ENCODE data around the gene IL12A. TPM values are rescaled to one million over a fixed set of nuclear protein-coding genes. Genes with fewer than 3 reads are reported as not detected.

Gene IL12A
- polyA plus RNA-seq, 1 donor (not counting 4 experiments of a cell fraction or from before 2014, with no cell fraction given) = 0.54 TPM

DNA sequence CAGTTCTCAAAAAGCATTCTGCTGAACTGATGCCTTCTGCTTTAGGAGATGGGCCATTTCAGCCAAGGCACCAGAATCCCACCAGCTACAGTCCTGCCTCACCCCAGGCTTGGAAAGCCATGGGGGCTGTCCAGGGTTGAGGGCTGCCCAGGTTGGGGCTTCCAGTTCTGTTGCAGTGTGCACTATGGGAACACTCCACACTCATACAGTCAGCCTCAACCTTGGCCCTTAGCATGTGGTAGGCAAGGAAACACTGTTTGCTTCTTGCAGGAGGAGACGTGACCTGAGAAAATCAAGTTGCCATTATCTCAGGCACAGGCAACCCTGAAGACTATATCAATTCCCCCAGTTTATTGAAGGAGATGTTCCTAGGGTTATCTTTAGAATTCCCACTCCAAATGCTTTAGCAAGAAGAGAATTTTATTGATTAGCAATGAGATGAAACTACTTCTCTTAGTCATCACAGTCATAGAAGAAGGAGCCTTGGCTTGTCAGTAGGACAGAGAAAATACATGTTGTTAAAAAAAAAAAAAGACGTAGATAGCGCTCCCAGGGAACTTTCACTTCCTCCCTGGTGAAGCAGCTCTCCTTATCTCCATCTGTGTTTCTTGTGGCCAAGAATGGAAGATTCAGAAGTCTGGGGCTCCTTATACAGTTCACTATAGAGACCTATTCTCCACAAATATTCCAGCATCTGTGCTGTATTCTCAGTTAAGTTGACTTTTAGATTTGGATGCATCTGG, 38.3 kb upstream of the IL12A start:
- no peaks in the 10 kb centered on the region for H3K9me3 ChIP-seq (ENCODE audit: control insufficient read depth, low read depth, low read length)
- no peaks in the 10 kb centered on the region for H4K20me1 ChIP-seq (ENCODE audit: control insufficient read depth, extremely low read depth, insufficient read depth, low read length)
- DNase-seq (ENCODE audit: low read depth, low spot score) (no peak), FAIRE-seq (no peak)
- H3K27ac ChIP-seq (ENCODE audit: control insufficient read depth, insufficient read depth, low read length) = no peak overlapping the region
- H3K36me3 ChIP-seq (ENCODE audit: control insufficient read depth in 2 of 2, extremely low read depth in 1 of 2, insufficient read depth in 2 of 2, low read length in 2 of 2) = no peaks in the 10 kb centered on the region
- TF ChIP-seq CTCF (optimal IDR thresholded peaks at IDR 0.05 in 1 of 3, IDR thresholded peaks at IDR 0.05 in 1 of 3, conservative IDR thresholded peaks at IDR 0.05 in 1 of 3; ENCODE audit: extremely low read depth in 1 of 3, insufficient read depth in 2 of 3, low read length in 3 of 3) = no peak
- TF ChIP-seq EZH2 (IDR thresholded peaks at IDR 0.05; ENCODE audit: low read length) = no peak
- peaks cover 5% of the 10 kb centered on the region for H3K27me3 ChIP-seq (ENCODE audit: control insufficient read depth, extremely low read depth, insufficient read depth, low read length)
- no peaks in the 10 kb centered on the region for H3K79me2 ChIP-seq (ENCODE audit: control insufficient read depth, insufficient read depth, low read length)
- dilution Hi-C loops (cut with MboI; ENCODE audit: extremely low pct_ligation_motif_present, low sequenced_read_pairs) = no loop called here
- peak overlapping the region; percentile 19 for H3K4me2 ChIP-seq (ENCODE audit: control insufficient read depth, extremely low read depth, insufficient read depth, low read depth, low read length)
- no peaks in the 10 kb centered on the region for H3K9me1 ChIP-seq (ENCODE audit: control insufficient read depth, extremely low read depth, insufficient read depth, low read length)
- no peak overlapping the region for H2AFZ ChIP-seq (ENCODE audit: control insufficient read depth, low read length)
- H3K4me1 ChIP-seq (ENCODE audit: control insufficient read depth, extremely low read depth, insufficient read depth, low read length) = no peaks in the 10 kb centered on the region
- H3K4me3 ChIP-seq (ENCODE audit: control insufficient read depth in 2 of 3, extremely low read depth in 1 of 3, insufficient read depth in 2 of 3, low read depth in 1 of 3, low read length in 3 of 3) = no peak overlapping the region
- no peak overlapping the region for H3K9ac ChIP-seq (ENCODE audit: control insufficient read depth, extremely low read depth, insufficient read depth, low read length)

DNA sequence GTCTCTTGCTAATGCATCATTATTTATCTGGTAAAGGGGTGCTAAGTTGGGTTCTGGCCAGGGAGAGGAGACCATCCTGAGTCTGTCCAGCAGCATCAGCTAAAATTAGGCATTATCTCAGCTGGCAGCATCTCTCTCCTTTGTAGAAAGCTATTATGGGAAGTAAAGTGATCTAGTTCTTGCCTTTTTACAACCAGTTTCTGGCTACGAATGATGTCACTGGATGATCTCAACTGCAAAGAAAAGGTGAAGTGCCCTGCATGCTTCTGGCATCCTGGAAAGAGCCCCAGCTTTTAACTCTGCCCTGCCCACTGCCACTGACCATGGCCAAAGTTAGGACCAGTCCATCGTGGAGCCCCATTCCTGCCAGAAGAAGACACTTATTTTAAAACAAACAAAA, 37.1 kb upstream of the IL12A start:
- Histone ChIP-seq H3K27me3 (ENCODE audit: control insufficient read depth, extremely low read depth, insufficient read depth, low read length) (peaks cover 5% of the 10 kb centered on the region), H4K20me1 (ENCODE audit: control insufficient read depth, extremely low read depth, insufficient read depth, low read length) (no peaks in the 10 kb centered on the region), H3K4me2 (ENCODE audit: control insufficient read depth, extremely low read depth, insufficient read depth, low read depth, low read length) (no peak overlapping the region), H3K9me1 (ENCODE audit: control insufficient read depth, extremely low read depth, insufficient read depth, low read length) (no peaks in the 10 kb centered on the region), H3K9me3 (ENCODE audit: control insufficient read depth, low read depth, low read length) (no peaks in the 10 kb centered on the region), H3K4me3 (ENCODE audit: control insufficient read depth in 2 of 3, extremely low read depth in 1 of 3, insufficient read depth in 2 of 3, low read depth in 1 of 3, low read length in 3 of 3) (no peak overlapping the region), H3K27ac (ENCODE audit: control insufficient read depth, insufficient read depth, low read length) (no peak overlapping the region), H3K9ac (ENCODE audit: control insufficient read depth, extremely low read depth, insufficient read depth, low read length) (no peak overlapping the region), H3K79me2 (ENCODE audit: control insufficient read depth, insufficient read depth, low read length) (no peaks in the 10 kb centered on the region), H3K36me3 (ENCODE audit: control insufficient read depth in 2 of 2, extremely low read depth in 1 of 2, insufficient read depth in 2 of 2, low read length in 2 of 2) (no peaks in the 10 kb centered on the region), H2AFZ (ENCODE audit: control insufficient read depth, low read length) (no peak overlapping the region), H3K4me1 (ENCODE audit: control insufficient read depth, extremely low read depth, insufficient read depth, low read length) (no peaks in the 10 kb centered on the region)
- TF ChIP-seq EZH2 (IDR thresholded peaks at IDR 0.05; ENCODE audit: low read length) (no peak), CTCF (optimal IDR thresholded peaks at IDR 0.05 in 1 of 3, IDR thresholded peaks at IDR 0.05 in 1 of 3, conservative IDR thresholded peaks at IDR 0.05 in 1 of 3; ENCODE audit: extremely low read depth in 1 of 3, insufficient read depth in 2 of 3, low read length in 3 of 3) (no peak)
- dilution Hi-C loops (cut with MboI; ENCODE audit: extremely low pct_ligation_motif_present, low sequenced_read_pairs) = no loop called here
- no peak for DNase-seq (ENCODE audit: low read depth, low spot score)
- FAIRE-seq = no peak
